HG03139 (cell line): ENCODE data around the gene MOB3C.

Experiments
- ATAC-seq: cut with Tn5 transposase; IDR thresholded peaks from one replicate; pipeline ENCODE4 v1.9.1; 2021; ENCODE audit not compliant: unreplicated experiment

The MOB3C gene

GRCh38 chr1:46607345-46608130 lies 9.1 kb downstream of the MOB3C start:
- ATAC-seq: no peak

- ATAC-seq: no peak
Measured at GRCh38 chr1:46606255-46606965, 10.2 kb downstream of the MOB3C start.

- no peak for ATAC-seq
Measured at GRCh38 chr1:46605232-46605631, 11.4 kb downstream of the MOB3C start.

GRCh38 chr1:46603858-46604549 lies 12.6 kb downstream of the MOB3C start, which contains the start of gene MKNK1:
TSS of gene MKNK1 (minus strand) at chr1:46604268. CDS start at chr1:46583327, 20,941 bp downstream.
- ATAC-seq: peak; percentile 94

GRCh38 chr1:46603481-46603857 lies 13.1 kb downstream of the MOB3C start:
- no peak for ATAC-seq

- no peak for ATAC-seq
Measured at GRCh38 chr1:46601257-46602007, 15.2 kb downstream of the MOB3C start.

- no peak for ATAC-seq
Measured at GRCh38 chr1:46599059-46599970, 17.3 kb downstream of the MOB3C start.

GRCh38 chr1:46596846-46597245 lies 19.8 kb downstream of the MOB3C start:
- no peak for ATAC-seq

GRCh38 chr1:46596036-46596435 lies 20.6 kb downstream of the MOB3C start:
- no peak for ATAC-seq

GRCh38 chr1:46595127-46595526 lies 21.5 kb downstream of the MOB3C start:
- ATAC-seq: no peak

- no peak for ATAC-seq
Measured at GRCh38 chr1:46594063-46594462, 22.5 kb downstream of the MOB3C start.

GRCh38 chr1:46592823-46593222 lies 23.8 kb downstream of the MOB3C start:
- ATAC-seq: no peak

GRCh38 chr1:46589529-46589928 lies 27.1 kb downstream of the MOB3C start:
- no peak for ATAC-seq

- no peak for ATAC-seq
Measured at GRCh38 chr1:46587069-46587468, 29.5 kb downstream of the MOB3C start.

GRCh38 chr1:46585312-46585938 lies 31.2 kb downstream of the MOB3C start:
- no peak for ATAC-seq

- ATAC-seq: no peak
Measured at GRCh38 chr1:46583494-46583893, 33.1 kb downstream of the MOB3C start.

- no peak for ATAC-seq
Measured at GRCh38 chr1:46582972-46583371, 33.6 kb downstream of the MOB3C start.

- ATAC-seq: no peak
Measured at GRCh38 chr1:46581681-46582455, 34.7 kb downstream of the MOB3C start.
